Fibroblast of peridontal ligament (primary cell): Measurements from ENCODE around the gene MDC1.

Source experiments
- DNase-seq: peaks from one replicate; pipeline ENCODE4 v3.0.0-alpha.2; 2010; ENCODE audit errors: extremely low read depth

MDC1 gene

GRCh38 chr6:30747300-30747687, 30.2 kb upstream of the MDC1 start:
- no peak for DNase-seq

- DNase-seq, result peak; percentile 86
Measured at GRCh38 chr6:30744054-30744805, 27.1 kb upstream of the MDC1 start, which contains the start of gene IER3. Gene IER3 (minus strand): TSS chr6:30744547. CDS start chr6:30744518, 29 bp downstream.

- DNase-seq, result peak; percentile 51
Measured at GRCh38 chr6:30743099-30744053, 26.3 kb upstream of the MDC1 start.

GRCh38 chr6:30742316-30743098, 25.4 kb upstream of the MDC1 start, which contains the start of gene FLOT1:
Gene FLOT1 (minus strand): TSS chr6:30742687. CDS start chr6:30742189, 498 bp downstream.
- DNase-seq, result peak; percentile 93

- DNase-seq, result no peak
Measured at GRCh38 chr6:30741789-30742315, 24.8 kb upstream of the MDC1 start.

GRCh38 chr6:30741063-30741779, 24.1 kb upstream of the MDC1 start:
- no peak for DNase-seq

- DNase-seq, result no peak
Measured at GRCh38 chr6:30740540-30740870, 23.4 kb upstream of the MDC1 start.

GRCh38 chr6:30738532-30738931, 21.5 kb upstream of the MDC1 start:
- DNase-seq, result no peak

GRCh38 chr6:30735668-30736314, 18.7 kb upstream of the MDC1 start:
- no peak for DNase-seq

- no peak for DNase-seq
Measured at GRCh38 chr6:30732237-30732943, 15.3 kb upstream of the MDC1 start.

GRCh38 chr6:30730601-30731435, 13.7 kb upstream of the MDC1 start:
- no peak for DNase-seq

GRCh38 chr6:30727920-30728553, 11.0 kb upstream of the MDC1 start:
- peak; percentile 61 for DNase-seq

GRCh38 chr6:30726506-30727413, 9.7 kb upstream of the MDC1 start:
- no peak for DNase-seq

- peak; percentile 50 for DNase-seq
Measured at GRCh38 chr6:30725713-30726505, 8.8 kb upstream of the MDC1 start.

GRCh38 chr6:30724906-30725667, 8.0 kb upstream of the MDC1 start:
- peak; percentile 45 for DNase-seq
